Retinal pigment epithelial cell (primary cell): ENCODE results near the gene COQ10B.

Experiments used
- DNase-seq: peaks from one replicate; pipeline ENCODE4 v3.0.0-alpha.2; 2010; ENCODE audit warnings: low read depth
- H3K4me3 ChIP-seq: 2 replicates; pipeline ENCODE4 v1.5.1; 2011; ENCODE audit warnings: mild to moderate bottlenecking, low read length, control low read depth, moderate library complexity
- TF ChIP-seq, protein P1 (sequence below): conservative IDR thresholded peaks from 2 replicates; pipeline ENCODE4 v1.5.1; 2011; ENCODE audit warnings: low read depth, low read length, control low read depth, inconsistent platforms

The COQ10B gene

DNA sequence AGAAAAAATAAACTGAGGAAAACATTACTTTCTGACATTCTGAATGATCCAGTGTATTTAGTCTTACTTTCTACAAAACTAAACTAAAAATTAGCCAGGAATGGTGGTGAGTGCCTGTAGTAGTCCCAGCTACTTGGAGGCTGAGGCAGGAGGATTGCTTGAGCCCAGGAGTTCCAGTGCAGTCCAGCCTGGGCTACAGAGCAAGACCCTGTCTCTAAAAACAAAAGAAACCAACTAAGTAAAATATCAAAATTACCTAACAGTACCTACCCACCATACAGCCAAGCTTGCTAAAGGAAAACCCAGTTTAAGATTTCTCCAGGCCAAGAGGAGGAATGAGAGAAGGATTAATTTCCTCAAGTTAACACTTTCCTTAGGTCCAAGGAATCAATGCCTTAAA is 43.3 kb downstream of the COQ10B start:
- TF ChIP-seq, protein P1, sequence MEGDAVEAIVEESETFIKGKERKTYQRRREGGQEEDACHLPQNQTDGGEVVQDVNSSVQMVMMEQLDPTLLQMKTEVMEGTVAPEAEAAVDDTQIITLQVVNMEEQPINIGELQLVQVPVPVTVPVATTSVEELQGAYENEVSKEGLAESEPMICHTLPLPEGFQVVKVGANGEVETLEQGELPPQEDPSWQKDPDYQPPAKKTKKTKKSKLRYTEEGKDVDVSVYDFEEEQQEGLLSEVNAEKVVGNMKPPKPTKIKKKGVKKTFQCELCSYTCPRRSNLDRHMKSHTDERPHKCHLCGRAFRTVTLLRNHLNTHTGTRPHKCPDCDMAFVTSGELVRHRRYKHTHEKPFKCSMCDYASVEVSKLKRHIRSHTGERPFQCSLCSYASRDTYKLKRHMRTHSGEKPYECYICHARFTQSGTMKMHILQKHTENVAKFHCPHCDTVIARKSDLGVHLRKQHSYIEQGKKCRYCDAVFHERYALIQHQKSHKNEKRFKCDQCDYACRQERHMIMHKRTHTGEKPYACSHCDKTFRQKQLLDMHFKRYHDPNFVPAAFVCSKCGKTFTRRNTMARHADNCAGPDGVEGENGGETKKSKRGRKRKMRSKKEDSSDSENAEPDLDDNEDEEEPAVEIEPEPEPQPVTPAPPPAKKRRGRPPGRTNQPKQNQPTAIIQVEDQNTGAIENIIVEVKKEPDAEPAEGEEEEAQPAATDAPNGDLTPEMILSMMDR = no peak
- no peak for DNase-seq
- H3K4me3 ChIP-seq = no peak overlapping the region

DNA sequence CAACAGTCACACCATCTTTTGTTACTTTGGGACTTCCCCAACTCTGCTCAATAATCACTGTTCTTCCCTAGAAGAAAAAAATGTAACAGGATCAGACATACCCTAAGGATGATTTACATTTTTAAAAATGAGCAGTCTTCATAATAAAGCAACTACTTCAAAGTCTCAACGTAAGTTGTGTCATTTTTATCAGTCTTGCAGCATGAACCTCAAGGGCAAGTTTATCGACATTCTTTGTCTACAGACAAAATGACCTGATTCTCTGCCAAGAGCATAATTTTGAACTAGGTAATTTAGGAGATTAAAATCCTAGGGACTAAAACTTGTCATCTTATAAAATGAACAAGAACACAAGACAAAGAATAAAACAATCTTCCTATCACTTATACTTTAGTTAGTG is 44.0 kb downstream of the COQ10B start:
- peak overlapping the region; percentile 91 for H3K4me3 ChIP-seq
- DNase-seq = no peak

DNA sequence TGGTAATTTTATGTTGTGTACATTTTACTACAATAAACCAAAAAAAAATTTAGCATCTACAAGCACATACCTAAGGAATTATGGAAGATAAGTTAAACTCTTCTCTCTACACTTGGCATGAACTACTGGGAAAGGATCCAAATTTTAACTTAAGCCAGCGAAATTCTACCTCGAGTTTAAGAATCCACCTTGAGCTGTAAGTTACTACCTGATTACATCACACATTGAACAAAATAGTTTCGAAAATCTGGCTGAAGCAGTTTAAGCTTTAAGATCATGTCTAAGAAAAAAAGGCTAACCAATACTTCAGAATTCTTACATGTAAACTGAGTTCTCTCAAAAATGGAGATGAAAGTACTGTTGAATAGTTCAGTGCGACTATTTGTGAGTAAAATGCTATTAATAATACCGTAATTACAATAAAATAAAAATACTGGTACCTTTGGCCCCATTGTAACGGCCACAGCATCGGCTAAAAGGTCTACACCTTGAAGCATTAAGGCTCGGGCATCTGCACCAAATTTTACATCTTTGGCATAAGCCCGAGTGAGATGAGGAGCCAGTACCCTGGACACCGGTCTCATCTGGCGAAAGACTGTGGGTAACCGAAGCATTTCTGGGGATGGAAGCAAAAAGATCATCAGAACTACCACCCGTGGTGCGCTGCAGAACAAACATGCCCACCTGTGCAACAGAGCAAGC is 45.0 kb downstream of the COQ10B start:
- TF ChIP-seq, protein P1 = no peak
- peak; percentile 11 for DNase-seq
- H3K4me3 ChIP-seq = peak overlapping the region; percentile 91

More for the DNA sequence above, 44.0 kb downstream of the COQ10B start:
- TF ChIP-seq, protein P1 = no peak

DNA sequence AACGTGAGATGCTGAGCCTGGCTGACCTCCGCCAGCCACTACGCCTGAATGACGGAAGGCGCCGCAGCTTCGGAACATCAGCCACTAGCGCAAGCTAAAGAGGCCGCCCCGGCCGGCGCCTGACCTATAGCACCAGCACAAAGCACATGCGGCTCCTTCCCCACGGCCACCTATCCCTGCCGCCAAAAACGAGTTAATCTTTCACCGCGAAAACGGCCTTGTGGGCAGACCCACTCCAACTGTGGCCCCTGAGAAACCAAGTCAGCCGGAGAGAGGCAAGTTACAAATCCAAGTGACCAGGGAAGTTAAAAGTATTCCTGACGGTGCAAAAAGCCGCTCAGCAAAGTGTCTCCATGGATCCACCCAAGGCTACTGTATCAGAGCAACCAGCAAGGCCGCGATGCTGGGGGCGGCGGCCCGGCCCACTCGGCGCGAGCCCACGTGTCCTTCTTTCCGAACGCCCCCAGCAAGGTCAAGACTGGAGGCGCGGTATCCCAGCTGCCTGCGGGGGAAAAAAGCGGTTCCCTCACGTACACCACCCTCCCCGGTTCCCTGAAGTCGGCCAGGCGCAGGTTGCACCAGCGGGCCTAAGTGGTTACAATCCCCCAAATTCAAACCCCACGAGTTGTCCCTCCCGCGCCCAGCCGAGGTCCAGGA is 45.7 kb downstream of the COQ10B start:
- TF ChIP-seq, protein P1 = no peak
- DNase-seq = peak; percentile 16
- peak overlapping the region; percentile 91 for H3K4me3 ChIP-seq

DNA sequence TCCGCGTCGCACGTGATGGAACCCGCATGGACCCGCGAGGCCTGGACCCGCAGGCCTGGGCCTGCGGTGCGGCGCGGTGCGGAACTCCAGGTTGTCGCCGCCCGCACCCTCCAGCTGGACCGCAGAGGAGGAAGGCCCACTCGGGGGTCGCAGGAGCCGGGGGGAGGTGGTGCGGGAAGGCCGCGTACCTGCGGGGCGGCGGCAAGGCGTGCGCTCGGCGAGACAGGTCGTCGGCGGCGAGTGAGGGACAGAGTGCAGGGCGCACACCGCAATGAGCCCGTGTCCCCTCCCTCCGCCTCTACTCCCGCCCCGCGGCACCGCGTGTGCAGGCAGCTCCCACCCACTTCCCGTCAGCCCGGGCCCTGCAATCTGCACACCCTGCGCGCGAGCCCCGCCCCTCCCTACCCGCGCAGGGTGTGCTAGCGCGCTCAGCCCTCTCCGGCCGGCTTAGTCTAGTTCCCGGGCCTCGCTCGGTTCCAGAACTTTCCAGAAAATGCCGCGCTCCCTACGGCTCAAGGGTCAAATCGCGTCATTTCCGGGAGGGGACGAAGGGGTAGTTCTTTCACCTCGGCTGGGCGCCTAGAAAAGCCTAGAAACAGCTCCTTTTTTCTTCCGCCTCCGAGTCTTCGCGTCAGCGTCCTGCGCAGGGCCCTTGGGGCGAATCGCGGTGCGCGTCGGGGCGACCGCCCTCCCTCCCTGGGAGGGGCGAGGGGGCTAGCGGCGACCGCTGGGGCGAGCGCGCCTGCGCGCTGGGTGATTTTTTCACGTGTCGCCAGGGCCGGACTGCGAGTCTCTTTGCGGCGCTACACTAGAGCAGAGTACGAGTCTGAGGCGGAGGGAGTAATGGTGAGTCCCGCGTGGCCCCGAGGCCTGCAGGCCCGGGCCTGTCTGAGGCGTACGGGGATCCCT is 46.5 kb downstream of the COQ10B start, which contains the start of the genes HSPD1 and HSPE1:
Gene HSPD1 (minus strand): TSS at position 247 of the 909 bp plus-strand sequence. CDS start 992 bp downstream, outside the sequence.
Gene HSPE1 (plus strand): TSS at position 786 of the 909 bp plus-strand sequence. CDS start 58 bp downstream, at position 844.
- H3K4me3 ChIP-seq = peak within 1 kb of the TSS; percentile 91
- TF ChIP-seq, protein P1 = no peak
- peak; percentile 98 for DNase-seq

DNA sequence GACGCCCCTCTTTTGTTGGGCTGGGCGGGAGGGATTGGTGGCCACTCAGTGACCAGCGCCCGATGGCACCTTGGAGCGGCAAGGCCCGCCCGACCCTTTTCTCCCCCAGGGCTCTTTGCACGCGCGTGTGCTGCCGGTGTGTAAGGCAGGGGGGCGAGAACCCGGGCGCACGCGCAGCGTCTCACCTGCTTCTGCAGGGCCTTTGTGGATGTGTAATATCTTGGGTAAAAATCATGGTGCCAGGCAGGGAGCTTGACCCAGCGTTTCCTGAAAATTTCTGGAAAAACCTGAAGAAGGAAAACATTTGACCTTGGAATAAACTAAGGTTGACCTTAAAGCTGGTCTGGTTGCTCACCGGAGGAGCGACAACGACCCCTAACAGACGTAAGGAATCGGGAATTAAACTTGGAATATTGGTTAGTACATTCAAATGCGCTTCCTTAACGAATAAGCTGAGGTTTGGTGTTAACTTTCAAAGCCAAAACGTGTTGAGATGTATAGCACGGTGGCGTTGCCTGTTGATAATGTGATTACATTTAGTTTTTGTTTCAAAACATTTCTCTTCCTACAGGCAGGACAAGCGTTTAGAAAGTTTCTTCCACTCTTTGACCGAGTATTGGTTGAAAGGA is 47.3 kb downstream of the COQ10B start:
- DNase-seq = no peak
- peak overlapping the region; percentile 91 for H3K4me3 ChIP-seq
- TF ChIP-seq, protein P1 = no peak
